Osteoblast (primary cell): ENCODE results near the gene SPINT1. TPM values are rescaled to one million over a fixed set of nuclear protein-coding genes. Genes with fewer than 3 reads are reported as not detected.

Experiments
- DNase-seq: peaks from one replicate; pipeline ENCODE4 v3.0.0; 2011; ENCODE audit warnings: low spot score, mixed read lengths; ENCODE audit not compliant: insufficient read length; ENCODE audit errors: missing footprints
- H2AFZ ChIP-seq: 2 replicates; pipeline ENCODE4 v1.6.0; 2011; ENCODE audit warnings: mild to moderate bottlenecking, low read length
- H3K27ac ChIP-seq: 2 replicates; pipeline ENCODE4 v1.5.1; 2011; ENCODE audit warnings: mild to moderate bottlenecking, low read depth, low read length, moderate library complexity
- H3K27me3 ChIP-seq: 2 replicates; pipeline ENCODE4 v1.6.0; 2012; ENCODE audit warnings: mild to moderate bottlenecking, control low read depth, inconsistent platforms, low read length, moderate library complexity; ENCODE audit not compliant: insufficient read depth
- H3K36me3 ChIP-seq: 2 replicates; pipeline ENCODE4 v1.5.1; 2011; ENCODE audit warnings: mild to moderate bottlenecking, low read length, control low read depth, moderate library complexity; ENCODE audit not compliant: insufficient read depth
- H3K4me1 ChIP-seq: 2 replicates; pipeline ENCODE4 v1.5.1; 2011; ENCODE audit warnings: mild to moderate bottlenecking, low read length, control low read depth, moderate library complexity; ENCODE audit not compliant: insufficient read depth
- H3K4me2 ChIP-seq: 2 replicates; pipeline ENCODE4 v1.6.0; 2011; ENCODE audit warnings: mild to moderate bottlenecking, low read length; ENCODE audit not compliant: insufficient read depth
- H3K4me3 ChIP-seq: fragments of 200-600 bp; sonication (generic); 3 replicates; pipeline ENCODE4 v1.5.1; 2012; ENCODE audit warnings: mild to moderate bottlenecking, low read length, inconsistent platforms; ENCODE audit not compliant: insufficient read depth
- H3K79me2 ChIP-seq: 2 replicates; pipeline ENCODE4 v1.6.0; 2012; ENCODE audit warnings: mild to moderate bottlenecking, low read length, control low read depth, inconsistent platforms; ENCODE audit not compliant: insufficient read depth
- H3K9me3 ChIP-seq: 2 replicates; pipeline ENCODE4 v1.5.1; 2011; ENCODE audit warnings: low read depth, low read length, control low read depth
- H4K20me1 ChIP-seq: 2 replicates; pipeline ENCODE4 v1.6.0; 2012; ENCODE audit warnings: mild to moderate bottlenecking, low read length, control low read depth; ENCODE audit not compliant: insufficient read depth
- total RNA-seq: library from RNA; depleted of rRNA; stranded (reverse); fragments of >200 nt; gene quantifications from 2 replicates; pipeline ENCODE4 v1.2.3, GENCODE V29; 2012
- TF ChIP-seq, protein P1 (sequence below): IDR thresholded peaks from 2 replicates; pipeline ENCODE4 v1.5.1; 2011; ENCODE audit warnings: mild to moderate bottlenecking, low read depth, low read length, moderate library complexity; ENCODE audit errors: extremely low read depth

SPINT1 gene
- total RNA-seq, 1 donor: 0.72 TPM

GRCh38 chr15:40845511-40846284, 1.9 kb downstream of the SPINT1 start:
- H2AFZ ChIP-seq: no peak overlapping the region
- peak; percentile 72 for DNase-seq
- no peaks in the 10 kb centered on the region for H4K20me1 ChIP-seq
- no peaks in the 10 kb centered on the region for H3K36me3 ChIP-seq
- H3K27me3 ChIP-seq: peaks cover 37% of the 10 kb centered on the region
- TF ChIP-seq, protein P1, sequence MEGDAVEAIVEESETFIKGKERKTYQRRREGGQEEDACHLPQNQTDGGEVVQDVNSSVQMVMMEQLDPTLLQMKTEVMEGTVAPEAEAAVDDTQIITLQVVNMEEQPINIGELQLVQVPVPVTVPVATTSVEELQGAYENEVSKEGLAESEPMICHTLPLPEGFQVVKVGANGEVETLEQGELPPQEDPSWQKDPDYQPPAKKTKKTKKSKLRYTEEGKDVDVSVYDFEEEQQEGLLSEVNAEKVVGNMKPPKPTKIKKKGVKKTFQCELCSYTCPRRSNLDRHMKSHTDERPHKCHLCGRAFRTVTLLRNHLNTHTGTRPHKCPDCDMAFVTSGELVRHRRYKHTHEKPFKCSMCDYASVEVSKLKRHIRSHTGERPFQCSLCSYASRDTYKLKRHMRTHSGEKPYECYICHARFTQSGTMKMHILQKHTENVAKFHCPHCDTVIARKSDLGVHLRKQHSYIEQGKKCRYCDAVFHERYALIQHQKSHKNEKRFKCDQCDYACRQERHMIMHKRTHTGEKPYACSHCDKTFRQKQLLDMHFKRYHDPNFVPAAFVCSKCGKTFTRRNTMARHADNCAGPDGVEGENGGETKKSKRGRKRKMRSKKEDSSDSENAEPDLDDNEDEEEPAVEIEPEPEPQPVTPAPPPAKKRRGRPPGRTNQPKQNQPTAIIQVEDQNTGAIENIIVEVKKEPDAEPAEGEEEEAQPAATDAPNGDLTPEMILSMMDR: no peak
- H3K27ac ChIP-seq: no peak overlapping the region
- H3K9me3 ChIP-seq: no peaks in the 10 kb centered on the region
- no peaks in the 10 kb centered on the region for H3K79me2 ChIP-seq
- no peak overlapping the region for H3K4me3 ChIP-seq
- H3K4me2 ChIP-seq: no peak overlapping the region
- peaks cover 16% of the 10 kb centered on the region for H3K4me1 ChIP-seq

GRCh38 chr15:40846841-40847222, 3.0 kb downstream of the SPINT1 start:
- TF ChIP-seq, protein P1: no peak
- Histone ChIP-seq H3K4me2 (no peak overlapping the region), H2AFZ (no peak overlapping the region), H3K27me3 (peaks cover 27% of the 10 kb centered on the region), H3K79me2 (no peaks in the 10 kb centered on the region), H3K4me1 (peaks cover 16% of the 10 kb centered on the region), H3K27ac (no peak overlapping the region), H4K20me1 (no peaks in the 10 kb centered on the region), H3K9me3 (no peaks in the 10 kb centered on the region), H3K36me3 (no peaks in the 10 kb centered on the region), H3K4me3 (no peak overlapping the region)
- no peak for DNase-seq

GRCh38 chr15:40847223-40847961, 3.5 kb downstream of the SPINT1 start:
- Histone ChIP-seq H3K9me3 (no peaks in the 10 kb centered on the region), H4K20me1 (no peaks in the 10 kb centered on the region), H3K27me3 (peaks cover 27% of the 10 kb centered on the region), H3K79me2 (no peaks in the 10 kb centered on the region), H3K4me1 (peaks cover 16% of the 10 kb centered on the region), H3K27ac (no peak overlapping the region), H3K4me2 (no peak overlapping the region), H3K4me3 (no peak overlapping the region), H3K36me3 (no peaks in the 10 kb centered on the region), H2AFZ (no peak overlapping the region)
- DNase-seq: peak; percentile 65
- TF ChIP-seq, protein P1: no peak

GRCh38 chr15:40850576-40851112, 6.8 kb downstream of the SPINT1 start:
- Histone ChIP-seq H4K20me1 (no peaks in the 10 kb centered on the region), H3K36me3 (no peaks in the 10 kb centered on the region), H3K79me2 (no peaks in the 10 kb centered on the region), H3K27ac (no peak overlapping the region), H2AFZ (no peak overlapping the region), H3K4me2 (no peak overlapping the region), H3K27me3 (peaks cover 4% of the 10 kb centered on the region), H3K9me3 (no peaks in the 10 kb centered on the region), H3K4me1 (peaks cover 6% of the 10 kb centered on the region), H3K4me3 (no peak overlapping the region)
- TF ChIP-seq, protein P1: no peak
- DNase-seq: peak; percentile 54
